HG02973 (cell line): ENCODE measurements around the gene MAP3K2.
"Not testable (repeated sequence)": the region's sequence is repeated elsewhere in the genome, so short reads cannot be mapped to it uniquely, and the experiment has no call there.

ENCODE experiments used
- ATAC-seq: cut with Tn5 transposase; IDR thresholded peaks from one replicate; pipeline ENCODE4 v1.9.1; 2021; ENCODE audit warnings: moderate library complexity; ENCODE audit not compliant: unreplicated experiment

MAP3K2 gene

GRCh38 chr2:127356531-127356930 is 31.2 kb downstream of the MAP3K2 start:
- no peak for ATAC-seq

DNA sequence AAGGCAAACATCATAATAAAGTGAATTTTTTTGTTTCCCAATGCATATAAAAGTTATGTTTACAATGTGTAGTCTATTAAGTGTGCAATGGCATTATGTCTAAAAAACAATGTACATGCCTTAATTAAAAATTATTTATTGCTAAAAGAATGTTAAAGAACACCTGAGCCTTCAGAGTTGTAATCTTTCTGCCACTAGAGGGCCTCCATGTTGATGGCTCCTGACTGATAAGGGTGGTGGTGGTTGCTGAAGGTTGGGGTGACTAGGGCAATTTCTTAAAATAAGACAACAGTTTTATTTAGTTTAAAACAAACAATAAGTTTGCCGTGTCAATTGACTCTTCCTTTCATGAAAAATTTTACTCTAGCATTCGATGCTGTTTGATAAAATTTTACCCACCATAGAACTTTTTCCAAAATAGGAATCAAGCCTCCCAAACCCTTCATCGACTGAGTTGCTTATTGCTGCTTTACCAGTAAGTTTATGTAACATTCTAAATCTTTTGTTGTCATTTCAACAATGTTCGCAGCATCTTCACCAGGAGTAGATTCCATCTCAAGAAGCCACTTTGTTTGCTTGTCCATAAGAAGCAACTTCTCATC is 32.3 kb downstream of the MAP3K2 start:
- no peak for ATAC-seq

DNA sequence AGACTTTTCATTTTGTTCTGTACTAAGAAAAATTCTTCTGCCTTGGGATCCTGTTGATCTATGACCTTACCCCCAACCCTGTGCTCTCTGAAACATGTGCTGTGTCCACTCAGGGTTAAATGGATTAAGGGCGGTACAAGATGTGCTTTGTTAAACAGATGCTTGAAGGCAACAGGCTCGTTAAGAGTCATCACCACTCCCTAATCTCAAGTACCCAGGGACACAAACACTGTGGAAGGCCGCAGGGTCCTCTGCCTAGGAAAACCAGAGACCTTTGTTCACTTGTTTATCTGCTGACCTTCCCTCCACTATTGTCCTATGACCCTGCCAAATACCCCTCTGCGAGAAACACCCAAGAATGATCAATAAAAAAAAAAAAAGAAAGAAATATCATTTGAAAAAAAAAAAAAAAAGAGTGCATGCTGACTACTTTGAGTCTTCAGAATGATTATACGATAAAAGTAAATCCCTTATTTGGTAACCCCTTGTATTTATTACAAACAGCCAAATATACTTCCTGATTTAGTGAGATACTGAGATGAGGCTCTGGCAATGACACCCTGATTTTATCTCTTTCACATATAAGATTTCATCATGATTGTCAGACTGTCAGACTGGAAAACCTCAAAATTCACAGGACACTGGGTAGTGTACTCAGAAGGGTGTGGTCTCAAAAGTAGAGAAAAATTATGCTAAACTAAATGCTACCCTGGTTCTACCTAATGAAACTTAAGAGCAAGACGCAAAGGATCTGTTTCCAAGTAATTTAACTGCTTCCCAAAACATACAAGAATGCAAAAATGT is 33.7 kb downstream of the MAP3K2 start:
- ATAC-seq = not testable (repeated sequence)

- ATAC-seq = not testable (repeated sequence)
Observed at GRCh38 chr2:127353223-127353622, 34.6 kb downstream of the MAP3K2 start.

- no peak for ATAC-seq
Observed at GRCh38 chr2:127351603-127352002, 36.2 kb downstream of the MAP3K2 start.

DNA sequence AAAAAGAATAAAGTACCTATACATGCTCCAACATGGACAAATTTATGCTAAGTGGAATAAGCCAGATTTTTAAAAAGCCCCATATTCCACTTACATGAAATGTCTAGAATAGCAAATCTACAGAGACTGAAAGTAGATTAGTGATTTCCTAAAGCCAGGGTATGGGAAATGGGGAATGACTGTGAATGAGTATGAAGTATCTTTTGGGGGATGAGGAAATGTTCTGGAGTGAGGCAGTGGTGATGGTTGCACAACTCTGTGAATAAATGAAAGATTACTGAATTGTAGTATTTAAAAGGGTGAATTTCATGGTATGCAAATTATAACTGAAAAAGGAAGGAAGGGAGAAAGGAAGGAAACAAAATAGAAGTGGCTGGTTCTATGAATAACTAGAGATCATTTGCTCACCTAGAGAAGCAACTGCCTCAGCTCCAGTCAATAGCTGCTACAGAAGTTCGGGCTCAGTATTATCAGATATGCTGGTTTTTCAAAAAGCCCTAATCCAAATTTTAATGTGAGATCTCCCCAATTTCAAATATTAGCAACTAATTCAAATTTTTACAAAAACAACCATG is 39.3 kb downstream of the MAP3K2 start:
- no peak for ATAC-seq

GRCh38 chr2:127347734-127348392 is 39.9 kb downstream of the MAP3K2 start:
- ATAC-seq = no peak

DNA sequence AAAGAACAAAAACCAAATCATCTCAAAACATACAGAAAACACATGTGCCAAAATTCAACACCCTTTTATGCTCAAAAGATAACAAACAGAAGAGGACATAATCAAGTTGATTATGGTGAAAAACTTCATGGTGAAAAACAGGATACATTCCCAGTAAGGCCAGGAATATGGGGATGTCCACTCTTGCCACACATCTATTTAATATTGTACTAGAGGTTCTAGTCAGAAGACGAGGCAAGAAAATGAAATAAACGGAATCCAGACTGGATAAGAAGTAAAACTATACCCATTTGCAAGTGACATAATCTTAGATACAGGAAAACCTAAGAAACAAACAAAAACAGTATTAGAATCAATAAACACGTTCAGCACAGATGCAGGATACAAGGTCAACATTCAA is 40.8 kb downstream of the MAP3K2 start:
- no peak for ATAC-seq

GRCh38 chr2:127343277-127343676 is 44.5 kb downstream of the MAP3K2 start:
- no peak for ATAC-seq

DNA sequence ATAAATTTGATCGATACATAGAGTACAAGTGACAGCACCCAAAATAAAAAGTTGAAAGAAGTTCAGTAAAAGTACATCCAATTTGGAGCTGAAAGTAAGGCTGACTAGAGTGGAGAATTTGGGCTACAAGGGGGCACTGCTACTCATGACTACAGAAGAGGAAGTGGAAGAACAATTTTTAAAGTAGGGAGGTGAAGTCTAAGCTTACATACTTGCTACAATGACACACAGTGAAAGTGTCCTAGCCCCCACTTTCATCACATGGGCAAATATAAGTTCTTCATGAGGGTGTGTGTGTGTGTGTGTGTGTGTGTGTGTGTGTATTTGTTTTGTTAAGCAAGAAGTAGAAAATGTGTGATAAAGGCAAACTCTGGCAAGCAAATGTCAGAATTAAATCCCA is 45.7 kb downstream of the MAP3K2 start:
- ATAC-seq = no peak

DNA sequence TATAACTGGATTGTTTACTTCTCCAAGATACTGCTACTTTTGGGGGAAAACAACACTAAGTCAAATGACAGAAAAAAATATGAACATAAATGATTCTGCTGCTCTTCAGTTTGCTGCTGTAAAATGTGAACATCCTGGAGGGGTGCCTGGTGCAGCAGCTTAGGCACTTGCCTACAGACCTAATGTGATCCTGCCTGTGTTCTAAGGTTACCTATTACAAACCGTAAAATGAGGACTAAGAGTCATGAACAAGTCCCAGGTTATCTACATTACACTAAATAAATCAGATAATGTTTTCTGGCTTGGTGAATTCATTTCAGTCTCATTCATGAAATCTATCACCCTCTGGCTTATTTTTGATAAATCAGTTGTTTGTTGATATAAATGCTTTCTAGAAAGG is 55.4 kb downstream of the MAP3K2 start:
- no peak for ATAC-seq

- no peak for ATAC-seq
Observed at GRCh38 chr2:127330753-127331152, 57.0 kb downstream of the MAP3K2 start.

DNA sequence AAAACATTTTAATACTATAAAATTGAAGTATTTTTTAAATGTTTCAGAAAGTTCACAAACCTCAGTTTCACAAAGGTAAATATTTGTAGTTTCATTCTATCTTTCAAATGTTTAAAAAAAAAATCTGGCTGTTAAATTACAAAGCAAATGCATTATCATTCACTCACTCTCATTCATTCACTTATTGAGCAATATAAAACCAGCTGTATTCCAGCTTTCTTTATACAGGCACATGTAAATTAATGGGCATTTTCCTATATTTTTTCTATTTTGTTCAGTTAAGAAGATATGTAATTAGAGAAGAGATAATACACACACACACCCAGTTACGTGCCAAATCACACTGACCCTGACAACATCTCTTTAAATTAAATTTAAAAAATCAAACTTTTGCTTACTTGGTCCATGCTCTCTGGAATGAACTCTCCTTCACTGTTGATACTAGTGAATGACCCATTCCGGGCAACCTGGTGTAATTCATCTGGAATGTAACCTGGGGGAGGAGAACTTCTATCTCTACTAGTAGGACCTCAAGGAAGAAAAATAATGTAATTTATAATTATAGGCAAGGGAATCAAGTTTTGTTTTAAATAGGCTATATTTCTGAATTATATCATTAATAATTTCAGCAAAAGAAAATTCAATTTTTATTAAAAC is 61.4 kb downstream of the MAP3K2 start:
- ATAC-seq = no peak

DNA sequence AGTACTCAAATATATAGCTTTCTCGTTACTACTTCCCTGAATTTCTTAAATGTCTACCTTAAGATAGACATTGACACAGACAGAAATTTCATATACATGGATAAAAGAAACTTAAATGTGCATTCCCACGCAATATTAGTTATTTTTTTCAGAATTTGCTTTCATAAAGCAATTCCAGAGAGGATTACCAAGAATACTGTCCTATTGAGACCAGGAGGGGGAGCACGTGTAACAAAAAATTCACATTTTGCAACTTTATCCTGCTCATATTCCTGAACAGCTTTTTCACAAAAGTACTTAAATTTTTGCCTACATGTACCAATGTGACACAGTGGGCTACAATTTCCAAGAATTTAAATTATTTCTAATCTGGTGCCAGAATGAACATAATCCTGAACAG is 63.1 kb downstream of the MAP3K2 start:
- ATAC-seq = no peak

DNA sequence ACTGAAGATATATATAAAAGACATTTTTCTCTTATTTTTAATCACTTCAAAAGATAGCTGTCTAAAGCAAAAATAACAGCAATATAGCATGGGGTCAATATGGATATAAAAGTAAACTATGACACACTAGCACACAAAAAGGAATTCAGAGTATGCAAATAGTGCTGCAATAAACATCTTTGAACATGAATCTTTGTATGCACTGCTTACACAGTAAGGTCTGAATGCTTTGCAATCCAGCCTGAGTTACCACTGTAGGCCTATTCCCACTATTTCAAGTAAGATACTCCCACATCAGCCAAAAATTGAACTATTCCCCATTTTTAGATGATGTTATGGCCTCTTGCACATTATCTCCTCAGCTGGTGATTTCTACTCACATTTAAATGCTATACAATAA is 66.5 kb downstream of the MAP3K2 start:
- ATAC-seq = no peak

GRCh38 chr2:127320586-127321275 is 67.0 kb downstream of the MAP3K2 start:
- no peak for ATAC-seq

DNA sequence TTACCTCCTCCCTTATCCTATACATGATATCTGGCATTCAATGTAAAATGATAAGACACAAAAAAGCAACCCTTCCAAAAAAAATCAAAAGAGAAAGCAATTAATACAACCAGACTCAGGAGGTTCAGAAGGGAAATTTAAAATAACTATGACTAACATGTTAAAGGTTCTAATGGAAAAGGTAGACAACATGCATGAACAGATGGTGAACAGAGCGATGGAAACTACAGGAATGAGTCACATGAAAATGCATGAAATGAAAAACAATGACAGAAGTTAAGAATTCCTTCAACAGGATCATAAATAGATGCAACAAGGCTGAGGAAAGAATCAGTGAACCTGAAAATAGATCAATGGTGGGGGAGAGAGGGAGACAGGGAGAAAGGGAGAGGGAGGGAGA is 67.7 kb downstream of the MAP3K2 start:
- no peak for ATAC-seq

- no peak for ATAC-seq
Observed at GRCh38 chr2:127314193-127314988, 73.4 kb downstream of the MAP3K2 start.

DNA sequence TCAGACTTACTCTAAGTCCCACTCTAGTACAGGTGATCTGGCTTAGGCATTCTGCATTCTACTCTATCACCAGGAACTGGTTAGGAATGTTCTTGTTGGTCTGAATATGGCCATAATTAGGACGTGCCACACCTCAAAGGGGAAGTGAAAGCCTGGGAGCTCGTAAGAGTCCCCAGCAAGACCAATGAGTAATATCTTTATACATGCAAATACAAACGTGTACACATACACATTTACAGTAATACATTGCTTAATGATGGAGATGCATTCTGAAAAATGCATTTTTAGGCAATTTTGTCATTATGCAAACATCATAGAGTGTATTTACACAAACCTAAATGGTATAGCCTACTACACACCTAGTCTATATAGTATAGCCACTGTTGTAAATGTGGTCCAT is 74.4 kb downstream of the MAP3K2 start:
- peak; percentile 88 for ATAC-seq

DNA sequence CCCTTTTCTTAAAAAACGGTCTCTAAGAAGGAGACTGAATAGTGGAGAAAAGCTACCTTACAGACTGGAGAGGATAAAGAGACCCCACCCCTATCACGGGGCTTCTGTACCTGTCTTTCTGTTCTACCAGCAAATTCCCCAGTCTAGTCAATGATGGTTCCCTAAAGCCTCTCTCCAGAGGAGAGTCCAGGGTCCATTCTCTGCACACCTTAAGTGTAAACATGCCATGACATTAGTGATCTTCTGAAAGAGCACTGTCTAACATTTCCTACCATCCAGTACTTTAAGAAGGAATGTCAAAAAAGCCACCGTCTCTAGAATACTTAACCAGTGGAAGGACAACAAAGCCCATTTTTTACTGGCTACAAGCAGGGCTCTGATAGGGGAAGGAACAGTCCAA is 76.8 kb downstream of the MAP3K2 start:
- ATAC-seq = no peak
